SU-DHL-6 (cell line): ENCODE results near the gene EVL.

Experiments used
- EZH2phosphoT487 ChIP-seq: fragments of 200-600 bp; sonication (generic), shearing (Covaris generic); conservative IDR thresholded peaks from 2 replicates; pipeline ENCODE4 v1.6.1; 2018; ENCODE audit warnings: mild to moderate bottlenecking, antibody characterized with exemption, low read length, moderate library complexity, mixed read lengths
- TF ChIP-seq, protein P1 (sequence below): fragments of 200-600 bp; sonication (generic); IDR thresholded peaks from one replicate; pipeline ENCODE4 v1.5.1; 2017; ENCODE audit warnings: antibody characterized with exemption, mild to moderate bottlenecking, low read length, moderate library complexity; ENCODE audit not compliant: insufficient read depth, poor library complexity, severe bottlenecking

DNA sequence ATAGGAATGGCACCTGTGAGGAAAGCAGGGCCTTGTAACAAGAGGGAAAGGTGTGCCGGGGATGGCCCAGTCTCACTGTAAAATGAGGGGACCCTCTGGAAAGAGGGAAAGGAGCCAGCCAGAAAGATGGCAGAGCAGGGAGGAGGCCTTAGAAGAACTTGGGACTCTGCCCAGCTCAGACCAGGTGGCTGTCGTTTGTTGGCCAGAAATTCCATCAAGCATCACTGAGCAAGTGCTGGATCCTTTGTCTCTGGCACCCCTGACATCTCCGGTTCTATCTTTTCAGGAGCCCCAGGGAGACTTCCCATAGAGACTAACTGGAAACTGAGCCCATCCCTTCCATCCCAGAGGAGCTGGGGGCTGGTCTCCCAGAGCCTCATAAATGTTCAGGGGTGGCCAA, 50.9 kb downstream of the EVL start:
- TF ChIP-seq, protein P1, sequence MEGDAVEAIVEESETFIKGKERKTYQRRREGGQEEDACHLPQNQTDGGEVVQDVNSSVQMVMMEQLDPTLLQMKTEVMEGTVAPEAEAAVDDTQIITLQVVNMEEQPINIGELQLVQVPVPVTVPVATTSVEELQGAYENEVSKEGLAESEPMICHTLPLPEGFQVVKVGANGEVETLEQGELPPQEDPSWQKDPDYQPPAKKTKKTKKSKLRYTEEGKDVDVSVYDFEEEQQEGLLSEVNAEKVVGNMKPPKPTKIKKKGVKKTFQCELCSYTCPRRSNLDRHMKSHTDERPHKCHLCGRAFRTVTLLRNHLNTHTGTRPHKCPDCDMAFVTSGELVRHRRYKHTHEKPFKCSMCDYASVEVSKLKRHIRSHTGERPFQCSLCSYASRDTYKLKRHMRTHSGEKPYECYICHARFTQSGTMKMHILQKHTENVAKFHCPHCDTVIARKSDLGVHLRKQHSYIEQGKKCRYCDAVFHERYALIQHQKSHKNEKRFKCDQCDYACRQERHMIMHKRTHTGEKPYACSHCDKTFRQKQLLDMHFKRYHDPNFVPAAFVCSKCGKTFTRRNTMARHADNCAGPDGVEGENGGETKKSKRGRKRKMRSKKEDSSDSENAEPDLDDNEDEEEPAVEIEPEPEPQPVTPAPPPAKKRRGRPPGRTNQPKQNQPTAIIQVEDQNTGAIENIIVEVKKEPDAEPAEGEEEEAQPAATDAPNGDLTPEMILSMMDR: no peak
- TF ChIP-seq EZH2phosphoT487: no peak
